ENCODE measurements around the gene AHRR.
A peak's percentile ranks its signal among the peaks of the same experiment; 100 is the strongest.
"Not testable (repeated sequence)": the region's sequence is repeated elsewhere in the genome, so short reads cannot be mapped to it uniquely, and the experiment has no call there.

Gene AHRR

GRCh38 chr5:321230-321725, at the start of gene AHRR:
Gene AHRR, plus strand, starts transcription at chr5:321714. Its CDS starts 22,189 bp downstream, at chr5:343903.
- DNase-seq: peak; percentile 75 to 83

GRCh38 chr5:271828-272167, 49.7 kb upstream of the AHRR start:
- DNase-seq: not testable (repeated sequence)

DNA sequence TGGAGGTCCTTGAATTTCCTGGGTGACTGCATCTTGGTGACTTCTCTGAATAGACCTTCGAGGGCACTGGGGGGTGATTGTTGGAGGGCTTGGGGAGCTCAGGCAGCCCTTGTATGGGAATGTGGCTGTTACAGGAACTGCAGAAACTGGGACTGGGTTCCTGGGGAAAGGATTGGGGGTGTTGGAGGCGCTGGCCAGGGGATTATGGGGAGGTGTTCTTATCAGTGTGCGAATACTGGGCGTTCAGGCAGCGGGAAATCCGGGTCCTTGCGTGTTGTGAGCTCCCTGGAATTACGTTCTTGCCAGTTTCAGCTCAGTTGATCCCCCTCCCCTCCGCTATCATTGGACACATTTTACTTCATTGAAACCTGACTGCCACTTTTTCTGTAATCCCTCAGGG, 48.4 kb upstream of the AHRR start:
- not testable (repeated sequence) for DNase-seq

DNA sequence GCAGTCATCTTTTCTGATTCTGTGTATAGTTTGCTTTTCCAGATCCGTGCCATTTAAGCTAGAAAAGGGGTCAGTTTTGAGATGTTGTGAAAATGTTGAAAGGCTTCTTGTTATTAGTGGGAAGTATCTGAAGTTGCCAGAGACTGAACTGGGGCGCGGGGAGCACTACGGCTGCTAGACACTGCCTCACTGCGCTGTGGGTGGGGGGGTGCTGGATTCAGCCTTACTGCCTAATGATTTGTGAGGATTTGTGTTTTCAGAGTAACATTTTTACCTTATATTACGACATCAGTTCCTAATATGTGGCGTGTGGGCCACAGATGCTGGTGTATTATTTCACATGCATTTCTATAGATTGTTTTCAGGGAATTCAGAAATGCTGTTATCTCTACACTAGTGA, 48.0 kb upstream of the AHRR start:
- not testable (repeated sequence) for DNase-seq

DNA sequence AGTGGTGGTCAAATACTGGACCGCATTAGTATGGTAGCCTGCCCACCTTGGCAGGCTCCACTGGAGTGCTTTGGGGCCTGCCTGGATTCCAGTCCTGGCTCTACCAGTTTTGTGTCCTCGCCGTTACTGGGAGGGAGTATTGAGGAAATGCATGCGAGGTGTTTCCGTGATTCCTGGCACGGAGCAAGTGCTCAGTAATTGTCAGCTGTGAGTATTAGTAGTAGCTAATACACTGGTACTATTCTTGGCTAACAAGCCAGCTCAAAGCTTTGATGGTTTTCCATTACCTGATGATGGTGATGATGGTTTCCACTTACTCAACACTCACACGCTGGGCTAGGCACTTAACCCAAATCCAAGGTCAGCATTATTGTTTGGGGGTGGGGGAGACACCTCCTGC, 47.2 kb upstream of the AHRR start:
- DNase-seq: not testable (repeated sequence)

DNA sequence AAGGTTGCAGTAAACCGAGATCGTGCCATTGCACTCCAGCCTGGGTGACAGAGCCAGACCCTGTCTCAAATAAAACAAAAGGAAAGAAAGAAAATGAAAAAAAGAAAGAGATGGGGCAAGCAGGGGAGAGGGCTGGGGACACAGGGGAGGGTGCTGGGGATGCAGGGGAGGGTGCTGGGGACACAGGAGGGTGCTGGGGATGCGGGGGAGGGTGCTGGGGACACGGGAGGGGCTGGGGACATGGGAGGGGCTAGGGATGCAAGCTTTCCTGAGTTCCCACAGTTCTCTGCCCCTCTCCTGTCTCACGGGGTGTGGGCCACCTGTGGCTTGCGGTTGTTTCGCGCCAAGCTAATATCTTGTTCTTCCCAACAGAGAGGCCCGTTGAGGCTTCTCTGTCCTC, 42.9 kb upstream of the AHRR start:
- no peak for DNase-seq

- DNase-seq: not testable (repeated sequence)
Measured at GRCh38 chr5:279051-279665, 42.4 kb upstream of the AHRR start.

- DNase-seq: no peak
Measured at GRCh38 chr5:285991-286557, 35.4 kb upstream of the AHRR start.

GRCh38 chr5:290200-290599, 31.3 kb upstream of the AHRR start:
- DNase-seq: not testable (repeated sequence)

DNA sequence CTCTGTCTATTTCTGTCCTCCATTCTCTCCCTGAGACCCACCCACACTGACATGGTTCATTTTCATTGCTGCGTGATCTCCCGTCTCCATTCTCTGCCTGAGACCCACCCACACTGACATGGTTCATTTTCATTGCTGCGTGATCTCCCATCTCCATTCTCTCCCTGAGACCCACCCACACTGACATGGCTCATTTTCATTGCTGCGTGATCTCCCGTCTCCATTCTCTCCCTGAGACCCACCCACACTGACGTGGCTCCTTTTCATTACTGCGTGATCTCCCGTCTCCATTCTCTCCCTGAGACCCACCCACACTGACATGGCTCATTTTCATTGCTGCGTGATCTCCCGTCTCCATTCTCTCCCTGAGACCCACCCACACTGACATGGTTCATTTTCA, 30.2 kb upstream of the AHRR start:
- not testable (repeated sequence) for DNase-seq

DNA sequence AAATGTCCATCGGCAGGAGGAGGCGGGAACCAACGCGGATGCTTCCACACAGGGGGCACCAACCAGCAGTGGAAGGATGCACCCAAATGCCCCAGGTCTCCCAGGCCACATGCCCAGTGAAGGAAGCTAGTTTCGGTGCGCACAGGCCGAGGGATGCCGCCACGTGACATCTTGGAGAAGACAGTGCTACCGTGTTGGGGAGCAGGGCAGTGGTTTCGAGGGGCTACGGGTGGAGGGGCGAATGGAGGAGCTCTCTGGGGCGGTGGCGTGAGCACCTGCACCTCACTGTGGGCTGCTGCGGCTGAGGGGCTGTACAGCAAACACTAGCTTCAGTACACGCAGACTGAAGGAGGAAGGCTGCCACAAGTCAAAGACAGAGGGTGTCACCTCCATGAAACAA, 26.7 kb upstream of the AHRR start:
- DNase-seq: not testable (repeated sequence)

DNA sequence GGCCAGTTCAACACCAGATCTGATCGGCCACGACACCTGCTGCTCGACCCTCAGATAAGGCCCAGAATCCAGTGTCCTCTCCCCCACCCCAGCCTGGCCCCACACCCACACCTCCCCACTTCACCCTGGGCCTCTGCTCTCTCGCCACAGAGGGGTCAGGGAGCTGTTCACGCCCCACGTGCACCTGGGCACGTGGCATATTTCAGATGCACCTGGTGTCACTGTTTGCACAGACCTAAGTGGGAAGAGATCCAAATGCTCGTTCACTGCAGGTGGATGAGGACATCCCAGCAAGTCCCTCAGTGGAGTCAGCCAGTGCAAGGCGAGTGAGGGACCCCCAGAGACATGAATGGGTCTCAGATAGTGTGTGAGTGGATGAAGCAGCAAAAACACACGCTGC, 25.3 kb upstream of the AHRR start:
- DNase-seq: not testable (repeated sequence)

- DNase-seq: not testable (repeated sequence)
Measured at GRCh38 chr5:296954-297353, 24.6 kb upstream of the AHRR start.

DNA sequence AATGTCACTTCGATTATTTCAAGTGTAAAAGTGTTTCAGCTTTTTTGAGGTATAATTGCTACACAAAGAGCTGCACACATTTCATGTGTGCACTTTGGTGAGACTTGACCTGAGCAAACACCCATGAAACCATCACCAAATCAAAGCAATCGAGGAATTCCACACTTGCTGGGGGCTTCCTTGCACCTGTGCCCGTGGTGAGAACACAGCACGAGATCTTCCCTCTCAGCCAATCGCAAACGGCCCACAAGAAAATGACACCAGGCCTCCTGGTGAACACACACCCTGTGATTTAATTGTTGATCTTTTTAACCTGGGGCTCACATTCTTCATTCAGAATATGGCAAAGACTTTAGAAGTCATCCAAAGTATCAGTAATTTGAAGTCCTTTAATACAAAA, 24.1 kb upstream of the AHRR start:
- DNase-seq: not testable (repeated sequence)

GRCh38 chr5:297991-298736, 23.4 kb upstream of the AHRR start:
- DNase-seq: not testable (repeated sequence)

DNA sequence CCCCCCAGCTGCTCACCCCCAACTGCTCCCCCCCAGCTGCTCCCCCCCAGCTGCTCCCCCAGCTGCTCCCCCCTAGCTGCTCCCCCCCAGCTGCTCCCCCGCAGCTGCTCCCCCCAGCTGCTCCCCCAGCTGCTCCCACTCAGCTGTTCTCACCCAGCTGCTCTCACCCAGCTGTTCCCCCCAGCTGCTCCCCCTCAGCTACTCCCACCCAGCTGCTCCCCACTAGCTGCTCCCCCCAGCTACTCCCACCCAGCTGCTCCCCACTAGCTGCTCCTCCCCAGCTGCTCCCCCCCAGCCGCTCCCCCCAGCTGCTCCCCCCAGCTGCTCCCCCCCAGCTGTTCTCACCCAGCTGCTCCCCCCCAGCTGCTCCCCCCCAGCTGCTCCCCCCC, 22.8 kb upstream of the AHRR start:
- DNase-seq: no peak

DNA sequence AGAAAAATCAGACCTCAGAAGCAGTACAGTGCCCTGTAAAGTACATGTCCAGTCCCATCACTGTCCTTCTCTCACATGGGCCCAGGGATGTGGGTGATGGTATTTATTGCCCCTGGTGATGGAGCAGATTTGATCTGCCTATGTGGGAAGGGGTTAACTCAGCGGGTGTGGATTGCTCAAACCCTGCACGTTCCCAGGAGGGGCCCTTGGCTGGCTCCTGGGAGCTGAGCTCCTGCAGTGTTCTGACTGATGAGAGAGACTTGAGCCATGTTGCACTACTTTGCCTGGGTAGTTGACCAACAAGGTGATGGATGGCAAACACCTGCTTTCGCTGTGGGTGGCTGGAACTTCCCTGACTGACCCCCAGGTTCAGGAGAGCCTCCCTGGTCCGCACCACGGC, 21.6 kb upstream of the AHRR start:
- DNase-seq: not testable (repeated sequence)

DNA sequence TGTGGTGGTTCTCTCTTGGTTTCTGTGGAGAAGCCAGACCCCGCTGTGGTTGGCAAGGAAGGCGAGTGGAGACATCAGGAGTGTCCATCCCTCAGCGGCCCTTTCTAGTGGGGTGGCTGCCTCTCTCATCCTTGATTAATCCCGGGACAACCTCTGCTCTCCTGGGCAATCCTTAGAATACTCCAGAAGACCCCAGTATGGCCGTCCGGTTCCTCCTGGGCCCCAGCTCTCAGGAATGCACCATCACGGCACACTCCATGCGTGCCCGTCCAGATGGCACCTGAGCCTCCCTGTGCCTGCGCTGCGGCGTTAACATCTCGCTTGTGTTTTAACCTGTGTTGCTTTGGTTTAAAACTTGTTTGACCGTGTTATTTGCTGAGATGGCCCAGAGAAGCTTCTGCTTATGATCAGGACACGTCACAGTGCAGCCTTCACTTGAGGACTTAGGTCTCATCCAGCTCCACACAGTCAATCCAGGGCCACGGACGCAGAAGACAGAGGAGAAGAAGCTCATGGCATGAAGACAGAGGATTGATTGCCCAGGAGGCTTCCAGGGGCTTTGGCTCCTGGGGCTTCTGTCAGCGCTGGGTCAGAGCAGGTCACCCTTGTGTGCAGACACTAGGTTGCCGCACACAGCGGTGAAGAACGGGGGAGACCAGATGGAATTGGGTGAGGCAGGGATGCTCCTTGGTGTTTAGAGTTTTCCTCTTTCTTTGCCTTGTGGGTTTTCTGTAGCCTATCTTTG, 20.7 kb upstream of the AHRR start:
- not testable (repeated sequence) for DNase-seq

DNA sequence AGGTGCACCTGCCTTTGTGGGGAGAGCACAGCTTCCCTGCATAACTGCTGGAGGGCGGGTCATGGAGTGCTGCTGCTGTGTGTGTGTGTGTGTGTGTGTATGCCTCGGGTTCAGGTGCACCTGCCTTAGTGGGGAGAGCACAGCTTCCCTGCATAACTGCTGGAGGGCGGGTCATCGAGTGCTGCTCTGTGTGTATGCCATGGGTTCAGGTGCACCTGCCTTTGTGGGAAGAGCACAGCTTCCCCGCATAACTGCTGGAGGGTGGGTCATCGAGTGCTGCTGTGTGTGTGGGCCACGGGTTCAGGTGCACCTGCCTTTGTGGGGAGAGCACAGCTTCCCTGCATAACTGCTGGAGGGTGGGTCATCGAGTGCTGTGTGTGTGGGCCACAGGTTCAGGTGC, 19.1 kb upstream of the AHRR start:
- DNase-seq: not testable (repeated sequence)

DNA sequence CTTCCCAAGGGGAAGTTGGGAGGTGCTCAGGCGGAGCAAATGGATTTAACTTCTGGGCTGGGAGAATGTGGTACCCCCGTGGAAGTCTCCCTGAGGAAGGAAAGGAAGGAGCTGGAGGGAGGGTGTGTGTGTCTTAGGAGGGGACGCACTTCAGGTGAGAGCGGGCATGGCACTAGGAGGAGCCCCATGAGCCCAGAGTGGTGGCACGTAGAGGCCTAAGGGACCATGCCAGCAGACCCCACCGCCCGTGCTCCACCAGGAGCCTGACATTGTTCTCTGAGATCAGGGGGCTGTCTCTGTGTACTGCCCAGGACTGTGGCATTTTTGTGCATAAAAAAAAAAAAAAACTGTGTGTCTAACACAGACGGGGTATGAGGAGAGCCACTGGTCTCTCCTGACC, 18.5 kb upstream of the AHRR start:
- DNase-seq: no peak

DNA sequence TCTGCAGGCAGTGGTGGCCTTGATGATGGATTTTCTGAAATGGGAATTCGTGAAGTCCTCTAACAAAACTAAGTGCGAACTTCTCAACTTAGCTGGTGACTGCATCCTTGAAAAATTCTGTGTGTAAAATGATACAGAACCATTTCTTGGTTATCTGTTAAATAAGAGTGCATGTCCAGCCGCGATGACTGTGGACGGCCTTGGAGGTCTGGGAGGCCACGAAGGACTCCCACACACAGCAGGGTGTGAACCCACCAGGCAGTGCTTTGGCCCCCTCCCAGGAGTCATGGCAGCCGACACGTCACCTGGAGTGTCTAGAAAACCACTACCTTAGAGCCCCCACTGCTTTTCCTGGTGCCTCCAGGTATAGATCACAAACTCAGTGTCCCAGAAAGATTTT, 17.8 kb upstream of the AHRR start:
- DNase-seq: not testable (repeated sequence)

DNA sequence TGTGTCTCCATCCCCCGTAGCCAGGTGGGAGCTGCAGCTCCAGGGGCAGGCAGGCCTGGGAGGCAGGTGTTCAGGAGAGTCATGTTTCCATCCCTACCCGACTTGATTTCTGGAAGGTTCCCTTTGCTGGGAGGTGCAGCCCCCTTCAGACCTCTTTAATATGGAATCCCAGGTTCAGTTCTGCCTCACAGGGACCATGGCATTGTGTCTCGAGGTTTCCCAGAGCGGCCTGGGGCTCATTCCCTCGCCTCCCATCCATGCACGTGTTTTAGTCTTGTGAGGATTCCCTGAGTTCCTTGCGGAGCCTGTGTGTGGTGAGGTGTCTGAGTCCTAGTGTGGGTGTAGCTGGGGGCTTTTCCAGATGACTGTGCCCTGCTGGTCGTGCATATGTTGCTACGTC, 16.5 kb upstream of the AHRR start:
- no peak for DNase-seq

GRCh38 chr5:305459-305858, 16.1 kb upstream of the AHRR start:
- no peak for DNase-seq

Data from NCI-H1930 (cell line).